ENCODE data around the gene TXNRD1. TPM values are rescaled to one million over a fixed set of nuclear protein-coding genes. Genes with fewer than 3 reads are reported as not detected.

TXNRD1 gene
- total RNA-seq, 1 experiment from 2014 or later: 327 TPM

- ChIA-PET RAD21 (ENCODE audit: low non-redundant PET in 1 of 2, low total read pairs in 2 of 2, uncharacterized antibody in 2 of 2, unreplicated experiment in 2 of 2) (no interaction called here), CTCF (no interaction called here), POLR2A (interaction anchor here (1.4 to 5.5 kb wide), 2 partner anchors 14 to 53 kb away, joined by 3 to 56 read pairs; no protein-coding TSS in a partner anchor)
- Histone ChIP-seq H3K27me3 (ENCODE audit: insufficient read depth, low read length) (no peaks in the 10 kb centered on the region), H3K27ac (ENCODE audit: low read depth, low read length) (no peak overlapping the region; the same call in 1 of the 2 replicates), H3K9me3 (ENCODE audit: control insufficient read depth in 1 of 2, insufficient read depth in 1 of 2, low read depth in 1 of 2, low read length in 2 of 2) (no peaks in the 10 kb centered on the region), H3K79me2 (ENCODE audit: insufficient read depth, low read length) (no peaks in the 10 kb centered on the region), H3K9me2 (ENCODE audit: insufficient read depth) (no peaks in the 10 kb centered on the region), H2AFZ (ENCODE audit: low read depth, low read length, poor library complexity, severe bottlenecking) (no peak overlapping the region), H3K9ac (ENCODE audit: low read length) (no peak overlapping the region), H3K4me1 (ENCODE audit: control insufficient read depth in 1 of 2, insufficient read depth in 2 of 2, low read length in 2 of 2) (peaks cover 32 to 63% of the 10 kb centered on the region in 2 experiments), H3K36me3 (ENCODE audit: control insufficient read depth in 1 of 2, insufficient read depth in 2 of 2, low read length in 2 of 2) (no peaks in the 10 kb centered on the region), H3K4me3 (replicated peaks in 1 of 2; ENCODE audit: low read depth in 1 of 2, low read length in 2 of 2) (no peak overlapping the region), H3K4me2 (ENCODE audit: low read length) (peak overlapping the region; percentile 52; the same call in 1 of the 2 replicates), H4K20me1 (ENCODE audit: insufficient read depth) (no peaks in the 10 kb centered on the region)
- no peak for TF ChIP-seq RAD21 (IDR thresholded peaks at IDR 0.05; ENCODE audit: low read depth)
- no peak for TF ChIP-seq POLR2AphosphoS5 (IDR thresholded peaks at IDR 0.05; ENCODE audit: low read depth, low read length)
- no peak for TF ChIP-seq REST (IDR thresholded peaks at IDR 0.05; ENCODE audit: low read depth)
- TF ChIP-seq MAX (IDR thresholded peaks at IDR 0.05): no peak
- TF ChIP-seq CTCF (IDR thresholded peaks at IDR 0.05 in 2 of 3, conservative IDR thresholded peaks at IDR 0.05 in 1 of 3; ENCODE audit: borderline replicate concordance in 1 of 3, insufficient read depth in 1 of 3, low read depth in 2 of 3, low read length in 2 of 3): no peak
- TF ChIP-seq ZFX (IDR thresholded peaks at IDR 0.05): no peak
- no peak for TF ChIP-seq CEBPB (IDR thresholded peaks at IDR 0.05; ENCODE audit: low read depth)
- TF ChIP-seq ZBTB33 (IDR thresholded peaks at IDR 0.05; ENCODE audit: extremely low read depth, insufficient replicate concordance, low read length): no peak
- no peak for TF ChIP-seq ATF3 (IDR thresholded peaks at IDR 0.05)
- ATAC-seq (no peak), DNase-seq (ENCODE audit: low read depth, low spot score) (no peak)
- no TSS peak for BruUV-seq (replicated peaks)
- intact Hi-C loops (cut with micrococcal nuclease): no loop called here
These were observed 57.9 kb downstream of the TXNRD1 start for GRCh38 chr12:104273503-104273902.
